ENCODE measurements around the gene HK3.

Gene HK3

GRCh38 chr5:176844281-176844680, 54.9 kb downstream of the HK3 start:
- Histone ChIP-seq H3K4me3 (ENCODE audit: low read length) (no peak overlapping the region), H3K4me1 (ENCODE audit: control insufficient read depth, insufficient read depth, low read length) (no peaks in the 10 kb centered on the region), H3K36me3 (ENCODE audit: insufficient read depth, low read length) (no peaks in the 10 kb centered on the region), H3K4me2 (ENCODE audit: low read length) (no peak overlapping the region), H3K9ac (ENCODE audit: low read depth, low read length) (no peak overlapping the region), H3K9me3 (replicated peaks; ENCODE audit: low read length) (no peaks in the 10 kb centered on the region), H3K27me3 (ENCODE audit: control insufficient read depth, insufficient read depth, low read length) (peaks cover 59% of the 10 kb centered on the region)

GRCh38 chr5:176843673-176844072, 55.5 kb downstream of the HK3 start:
- no peak overlapping the region for H3K4me2 ChIP-seq (ENCODE audit: low read length)
- H3K4me1 ChIP-seq (ENCODE audit: control insufficient read depth, insufficient read depth, low read length) = no peaks in the 10 kb centered on the region
- no peaks in the 10 kb centered on the region for H3K9me3 ChIP-seq (replicated peaks; ENCODE audit: low read length)
- H3K27me3 ChIP-seq (ENCODE audit: control insufficient read depth, insufficient read depth, low read length) = peaks cover 56% of the 10 kb centered on the region
- H3K9ac ChIP-seq (ENCODE audit: low read depth, low read length) = no peak overlapping the region
- no peaks in the 10 kb centered on the region for H3K36me3 ChIP-seq (ENCODE audit: insufficient read depth, low read length)
- H3K4me3 ChIP-seq (ENCODE audit: low read length) = no peak overlapping the region

- Histone ChIP-seq H3K27me3 (ENCODE audit: control insufficient read depth, insufficient read depth, low read length) (peaks cover 35% of the 10 kb centered on the region), H3K4me1 (ENCODE audit: control insufficient read depth, insufficient read depth, low read length) (no peaks in the 10 kb centered on the region), H3K4me2 (ENCODE audit: low read length) (no peak overlapping the region), H3K9ac (ENCODE audit: low read depth, low read length) (no peak overlapping the region), H3K9me3 (replicated peaks; ENCODE audit: low read length) (no peaks in the 10 kb centered on the region), H3K4me3 (ENCODE audit: low read length) (no peak overlapping the region), H3K36me3 (ENCODE audit: insufficient read depth, low read length) (no peaks in the 10 kb centered on the region)
Measured at GRCh38 chr5:176837707-176838115, 61.4 kb downstream of the HK3 start.

GRCh38 chr5:176836811-176837706, 62.1 kb downstream of the HK3 start:
- Histone ChIP-seq H3K36me3 (ENCODE audit: insufficient read depth, low read length) (no peaks in the 10 kb centered on the region), H3K27me3 (ENCODE audit: control insufficient read depth, insufficient read depth, low read length) (peaks cover 39% of the 10 kb centered on the region), H3K4me1 (ENCODE audit: control insufficient read depth, insufficient read depth, low read length) (no peaks in the 10 kb centered on the region), H3K4me3 (ENCODE audit: low read length) (no peak overlapping the region), H3K9me3 (replicated peaks; ENCODE audit: low read length) (no peaks in the 10 kb centered on the region), H3K4me2 (ENCODE audit: low read length) (no peak overlapping the region), H3K9ac (ENCODE audit: low read depth, low read length) (no peak overlapping the region)

- H3K4me3 ChIP-seq (ENCODE audit: low read length) = no peak overlapping the region
- no peaks in the 10 kb centered on the region for H3K9me3 ChIP-seq (replicated peaks; ENCODE audit: low read length)
- H3K4me2 ChIP-seq (ENCODE audit: low read length) = no peak overlapping the region
- no peaks in the 10 kb centered on the region for H3K4me1 ChIP-seq (ENCODE audit: control insufficient read depth, insufficient read depth, low read length)
- H3K9ac ChIP-seq (ENCODE audit: low read depth, low read length) = no peak overlapping the region
- H3K27me3 ChIP-seq (ENCODE audit: control insufficient read depth, insufficient read depth, low read length) = peaks cover 34% of the 10 kb centered on the region
- no peaks in the 10 kb centered on the region for H3K36me3 ChIP-seq (ENCODE audit: insufficient read depth, low read length)
Measured at GRCh38 chr5:176835918-176836317, 63.2 kb downstream of the HK3 start.

GRCh38 chr5:176833286-176833685, 65.9 kb downstream of the HK3 start:
- Histone ChIP-seq H3K4me3 (ENCODE audit: low read length) (no peak overlapping the region), H3K36me3 (ENCODE audit: insufficient read depth, low read length) (no peaks in the 10 kb centered on the region), H3K9me3 (replicated peaks; ENCODE audit: low read length) (no peaks in the 10 kb centered on the region), H3K4me2 (ENCODE audit: low read length) (no peak overlapping the region), H3K9ac (ENCODE audit: low read depth, low read length) (no peak overlapping the region), H3K27me3 (ENCODE audit: control insufficient read depth, insufficient read depth, low read length) (peaks cover 27% of the 10 kb centered on the region), H3K4me1 (ENCODE audit: control insufficient read depth, insufficient read depth, low read length) (no peaks in the 10 kb centered on the region)

- H3K4me1 ChIP-seq (ENCODE audit: control insufficient read depth, insufficient read depth, low read length) = no peaks in the 10 kb centered on the region
- H3K27me3 ChIP-seq (ENCODE audit: control insufficient read depth, insufficient read depth, low read length) = peaks cover 27% of the 10 kb centered on the region
Measured at GRCh38 chr5:176832162-176832561, 67.0 kb downstream of the HK3 start.

GRCh38 chr5:176831425-176831824, 67.7 kb downstream of the HK3 start:
- no peaks in the 10 kb centered on the region for H3K36me3 ChIP-seq (ENCODE audit: insufficient read depth, low read length)
- no peaks in the 10 kb centered on the region for H3K9me3 ChIP-seq (replicated peaks; ENCODE audit: low read length)
- H3K9ac ChIP-seq (ENCODE audit: low read depth, low read length) = no peak overlapping the region
- H3K4me3 ChIP-seq (ENCODE audit: low read length) = no peak overlapping the region
- H3K4me1 ChIP-seq (ENCODE audit: control insufficient read depth, insufficient read depth, low read length) = no peaks in the 10 kb centered on the region
- peaks cover 26% of the 10 kb centered on the region for H3K27me3 ChIP-seq (ENCODE audit: control insufficient read depth, insufficient read depth, low read length)
- H3K4me2 ChIP-seq (ENCODE audit: low read length) = no peak overlapping the region

More at GRCh38 chr5:176832162-176832561, 67.0 kb downstream of the HK3 start:
- Histone ChIP-seq H3K4me3 (ENCODE audit: low read length) (no peak overlapping the region), H3K4me2 (ENCODE audit: low read length) (no peak overlapping the region), H3K36me3 (ENCODE audit: insufficient read depth, low read length) (no peaks in the 10 kb centered on the region), H3K9ac (ENCODE audit: low read depth, low read length) (no peak overlapping the region), H3K9me3 (replicated peaks; ENCODE audit: low read length) (no peaks in the 10 kb centered on the region)

- Histone ChIP-seq H3K27me3 (ENCODE audit: control insufficient read depth, insufficient read depth, low read length) (peaks cover 23% of the 10 kb centered on the region), H3K4me2 (ENCODE audit: low read length) (no peak overlapping the region)
Measured at GRCh38 chr5:176830995-176831423, 68.1 kb downstream of the HK3 start.

More at GRCh38 chr5:176830995-176831423, 68.1 kb downstream of the HK3 start:
- H3K4me1 ChIP-seq (ENCODE audit: control insufficient read depth, insufficient read depth, low read length) = no peaks in the 10 kb centered on the region
- H3K9ac ChIP-seq (ENCODE audit: low read depth, low read length) = no peak overlapping the region
- no peaks in the 10 kb centered on the region for H3K36me3 ChIP-seq (ENCODE audit: insufficient read depth, low read length)
- H3K9me3 ChIP-seq (replicated peaks; ENCODE audit: low read length) = no peaks in the 10 kb centered on the region
- H3K4me3 ChIP-seq (ENCODE audit: low read length) = no peak overlapping the region
